Trophoblast cell (in vitro differentiated cells and primary cell): ENCODE measurements around the gene PREP.

ENCODE experiments used
- DNase-seq, 2 donors: peaks; one replicate each; pipeline ENCODE4 v3.0.0-alpha.2; 2016
- H2AFZ ChIP-seq: 2 replicates; pipeline ENCODE4 v1.6.1; 2013; ENCODE audit warnings: low read length, moderate library complexity, mild to moderate bottlenecking; ENCODE audit not compliant: insufficient read depth, poor library complexity
- H2AK5ac ChIP-seq: 2 replicates; pipeline ENCODE4 v1.6.1; 2013; ENCODE audit warnings: mild to moderate bottlenecking, low read length
- H2BK120ac ChIP-seq: 2 replicates; pipeline ENCODE4 v1.6.1; 2013; ENCODE audit warnings: low read length, mild to moderate bottlenecking, moderate library complexity; ENCODE audit not compliant: insufficient read depth, poor library complexity
- H2BK12ac ChIP-seq: 2 replicates; pipeline ENCODE4 v1.6.1; 2013; ENCODE audit warnings: mild to moderate bottlenecking, low read length, moderate library complexity
- H2BK5ac ChIP-seq: 2 replicates; pipeline ENCODE4 v1.6.1; 2013; ENCODE audit warnings: low read length, low read depth, moderate library complexity, mild to moderate bottlenecking; ENCODE audit not compliant: poor library complexity
- H3K14ac ChIP-seq: 2 replicates; pipeline ENCODE4 v1.6.1; 2013; ENCODE audit warnings: mild to moderate bottlenecking, low read length
- H3K18ac ChIP-seq: 2 replicates; pipeline ENCODE4 v1.6.1; 2013; ENCODE audit warnings: mild to moderate bottlenecking, low read length
- H3K23ac ChIP-seq: 2 replicates; pipeline ENCODE4 v1.6.1; 2013; ENCODE audit warnings: low read length
- H3K27ac ChIP-seq: 2 replicates; pipeline ENCODE4 v1.5.1; 2013; ENCODE audit warnings: low read depth, mild to moderate bottlenecking, inconsistent platforms, low read length, moderate library complexity
- H3K27me3 ChIP-seq: 2 replicates; pipeline ENCODE4 v1.6.1; 2013; ENCODE audit warnings: inconsistent platforms, mild to moderate bottlenecking, low read length, moderate library complexity; ENCODE audit not compliant: insufficient read depth
- H3K36me3 ChIP-seq, 2 experiments: 1 replicate in 1 of 2; 2 replicates in 1 of 2; pipeline ENCODE4 v1.6.1; 2013; ENCODE audit warnings: low read length in 2 of 2, mild to moderate bottlenecking in 2 of 2, moderate library complexity in 1 of 2; ENCODE audit not compliant: insufficient read depth in 2 of 2, control insufficient read depth in 1 of 2
- H3K4ac ChIP-seq: 2 replicates; pipeline ENCODE4 v1.6.1; 2013; ENCODE audit warnings: low read depth, mild to moderate bottlenecking, low read length, moderate library complexity
- H3K4me1 ChIP-seq, 2 experiments: 1 replicate in 1 of 2; 2 replicates in 1 of 2; pipeline ENCODE4 v1.6.1; 2013; ENCODE audit warnings: low read length in 2 of 2, mild to moderate bottlenecking in 2 of 2, moderate library complexity in 1 of 2; ENCODE audit not compliant: insufficient read depth in 2 of 2, control insufficient read depth in 1 of 2
- H3K4me2 ChIP-seq: 2 replicates; pipeline ENCODE4 v1.6.1; 2013; ENCODE audit warnings: inconsistent platforms, mild to moderate bottlenecking, low read length, moderate library complexity
- H3K4me3 ChIP-seq: 2 replicates; pipeline ENCODE4 v1.5.1; 2013; ENCODE audit warnings: mild to moderate bottlenecking, low read depth, low read length, inconsistent platforms
- H3K79me1 ChIP-seq: one replicate; pipeline ENCODE4 v1.6.1; 2013; ENCODE audit warnings: low read length
- H3K79me2 ChIP-seq: 2 replicates; pipeline ENCODE4 v1.6.1; 2013; ENCODE audit warnings: low read length, mild to moderate bottlenecking; ENCODE audit not compliant: control insufficient read depth, insufficient read depth, poor library complexity
- H3K9ac ChIP-seq: 2 replicates; pipeline ENCODE4 v1.6.1; 2013; ENCODE audit warnings: mild to moderate bottlenecking, low read length
- H3K9me3 ChIP-seq: 2 replicates; pipeline ENCODE4 v1.6.1; 2013; ENCODE audit warnings: low read depth, mild to moderate bottlenecking, control low read depth, inconsistent platforms, low read length; ENCODE audit not compliant: insufficient read depth
- H4K12ac ChIP-seq: 2 replicates; pipeline ENCODE4 v1.6.1; 2013; ENCODE audit warnings: low read depth, mild to moderate bottlenecking, low read length, moderate library complexity
- H4K8ac ChIP-seq: 2 replicates; pipeline ENCODE4 v1.6.1; 2013; ENCODE audit warnings: low read depth, mild to moderate bottlenecking, low read length, moderate library complexity
- H4K91ac ChIP-seq: one replicate; pipeline ENCODE4 v1.6.1; 2013; ENCODE audit warnings: low read depth, mild to moderate bottlenecking, low read length, moderate library complexity
- WGBS: extraction: QIAGEN DNeasy Blood & Tissue Kit; methylation state at CpG from one replicate; pipeline ENCODE4 v1.1.7; 2013; ENCODE audit warnings: missing lambda C conversion rate; ENCODE audit not compliant: insufficient read length, insufficient coverage; ENCODE audit errors: extremely low coverage; 5-methylcytosine and 5-hydroxymethylcytosine counted together

The PREP gene

GRCh38 chr6:105259913-105260889 lies 142.7 kb downstream of the PREP start:
- H3K36me3 ChIP-seq = no peaks in the 10 kb centered on the region
- no peak overlapping the region for H3K27ac ChIP-seq
- no peak overlapping the region for H4K8ac ChIP-seq
- H3K79me1 ChIP-seq = no peaks in the 10 kb centered on the region
- H4K12ac ChIP-seq = no peak overlapping the region
- H2AFZ ChIP-seq = no peak overlapping the region
- H3K14ac ChIP-seq = no peak overlapping the region
- H3K4me1 ChIP-seq = no peaks in the 10 kb centered on the region
- no peak overlapping the region for H2BK5ac ChIP-seq
- no peaks in the 10 kb centered on the region for H3K79me2 ChIP-seq
- H3K4ac ChIP-seq = no peak overlapping the region
- H2BK12ac ChIP-seq = no peak overlapping the region
- no peak overlapping the region for H2BK120ac ChIP-seq
- no peak overlapping the region for H3K9ac ChIP-seq
- WGBS = no CpG with 5 or more reads among the region's 13 CpGs
- H4K91ac ChIP-seq = no peak overlapping the region
- H3K4me3 ChIP-seq = no peak overlapping the region
- H3K4me2 ChIP-seq = no peak overlapping the region
- H3K27me3 ChIP-seq = no peaks in the 10 kb centered on the region
- H3K9me3 ChIP-seq = no peaks in the 10 kb centered on the region
- no peak overlapping the region for H3K18ac ChIP-seq
- H3K23ac ChIP-seq = no peak overlapping the region
- H2AK5ac ChIP-seq = no peak overlapping the region
- no peak for DNase-seq

DNA sequence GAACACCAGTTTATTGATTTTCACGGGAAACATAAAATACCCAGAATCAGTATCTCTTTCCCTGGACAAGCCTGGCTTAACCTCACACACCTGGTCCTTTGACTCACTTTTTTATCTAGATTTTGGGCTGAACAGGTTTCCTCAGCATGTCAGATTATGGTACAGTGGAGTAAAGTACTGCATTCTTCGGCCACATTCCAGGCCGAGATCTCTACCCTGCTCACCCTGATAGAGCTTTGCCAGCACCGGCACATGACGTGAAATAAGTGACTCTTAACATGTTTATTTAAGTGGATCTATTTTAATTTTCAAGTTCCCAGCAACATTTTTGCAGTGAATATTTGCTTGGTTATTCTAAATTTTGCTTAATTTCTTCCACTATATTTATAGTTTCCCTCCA lies 144.1 kb downstream of the PREP start:
- no peak overlapping the region for H2AFZ ChIP-seq
- H2BK5ac ChIP-seq = no peak overlapping the region
- H3K23ac ChIP-seq = no peak overlapping the region
- no peaks in the 10 kb centered on the region for H3K36me3 ChIP-seq
- peaks cover under 1 to 2% of the 10 kb centered on the region in 2 experiments for H3K4me1 ChIP-seq
- H3K79me2 ChIP-seq = no peaks in the 10 kb centered on the region
- H3K14ac ChIP-seq = no peak overlapping the region
- no peak overlapping the region for H3K27ac ChIP-seq
- H3K9ac ChIP-seq = no peak overlapping the region
- H3K4ac ChIP-seq = no peak overlapping the region
- H4K12ac ChIP-seq = no peak overlapping the region
- no peak overlapping the region for H2AK5ac ChIP-seq
- no peak overlapping the region for H4K91ac ChIP-seq
- no peaks in the 10 kb centered on the region for H3K79me1 ChIP-seq
- H3K27me3 ChIP-seq = no peaks in the 10 kb centered on the region
- peak; percentile 85 to 90 for DNase-seq
- H3K4me2 ChIP-seq = no peak overlapping the region
- H4K8ac ChIP-seq = no peak overlapping the region
- H2BK120ac ChIP-seq = no peak overlapping the region
- no peak overlapping the region for H2BK12ac ChIP-seq
- WGBS = no CpG with 5 or more reads among the region's 5 CpGs
- H3K18ac ChIP-seq = no peak overlapping the region
- H3K9me3 ChIP-seq = no peaks in the 10 kb centered on the region
- no peak overlapping the region for H3K4me3 ChIP-seq

- Histone ChIP-seq H3K79me2 (no peaks in the 10 kb centered on the region), H3K14ac (no peak overlapping the region), H3K23ac (no peak overlapping the region), H2AK5ac (no peak overlapping the region), H3K27ac (no peak overlapping the region), H4K12ac (no peak overlapping the region), H3K4me2 (no peak overlapping the region), H3K79me1 (no peaks in the 10 kb centered on the region), H4K91ac (no peak overlapping the region), H3K4me1 (peaks cover 2 to 7% of the 10 kb centered on the region in 2 experiments), H3K4ac (no peak overlapping the region), H3K9me3 (no peaks in the 10 kb centered on the region), H2BK120ac (no peak overlapping the region), H2BK12ac (no peak overlapping the region), H4K8ac (no peak overlapping the region), H3K4me3 (no peak overlapping the region), H2AFZ (no peak overlapping the region), H2BK5ac (no peak overlapping the region), H3K36me3 (no peaks in the 10 kb centered on the region), H3K27me3 (no peaks in the 10 kb centered on the region), H3K18ac (no peak overlapping the region), H3K9ac (no peak overlapping the region)
- DNase-seq = peak in 1 of 2 donors; percentile 4
Observed at GRCh38 chr6:105257340-105257739, 145.5 kb downstream of the PREP start.

DNA sequence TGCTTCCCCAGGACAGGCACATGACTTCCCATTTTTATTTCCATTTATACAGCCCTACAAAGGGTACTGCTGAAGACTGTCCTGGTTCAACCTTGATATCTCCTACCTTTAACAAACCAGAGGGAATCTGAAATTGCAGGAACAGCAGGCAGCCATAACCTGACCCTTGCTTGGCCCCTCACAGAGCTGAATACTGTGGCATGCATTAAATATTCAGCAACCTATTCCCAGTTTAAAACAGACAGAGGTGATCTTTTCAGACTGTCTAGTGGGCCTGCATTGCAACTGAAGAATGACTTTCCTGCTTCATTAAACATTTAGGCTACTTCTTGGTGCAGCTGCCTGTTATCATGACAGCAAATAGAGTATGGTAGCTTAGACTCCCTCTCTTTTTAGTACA lies 146.3 kb downstream of the PREP start:
- Histone ChIP-seq H3K4me3 (no peak overlapping the region), H4K12ac (no peak overlapping the region), H3K14ac (no peak overlapping the region), H4K8ac (no peak overlapping the region), H3K27ac (no peak overlapping the region), H3K4me2 (no peak overlapping the region), H3K36me3 (no peaks in the 10 kb centered on the region), H4K91ac (no peak overlapping the region), H3K4me1 (peaks cover 2 to 7% of the 10 kb centered on the region in 2 experiments), H3K9ac (no peak overlapping the region), H2AK5ac (no peak overlapping the region), H3K9me3 (no peaks in the 10 kb centered on the region), H2AFZ (no peak overlapping the region), H3K27me3 (no peaks in the 10 kb centered on the region), H2BK12ac (no peak overlapping the region), H3K79me2 (no peaks in the 10 kb centered on the region), H3K18ac (no peak overlapping the region), H3K4ac (no peak overlapping the region), H2BK120ac (no peak overlapping the region), H3K23ac (no peak overlapping the region), H2BK5ac (no peak overlapping the region), H3K79me1 (no peaks in the 10 kb centered on the region)
- no peak for DNase-seq
